ENCODE measurements around the gene PRADC1.

The PRADC1 gene

DNA sequence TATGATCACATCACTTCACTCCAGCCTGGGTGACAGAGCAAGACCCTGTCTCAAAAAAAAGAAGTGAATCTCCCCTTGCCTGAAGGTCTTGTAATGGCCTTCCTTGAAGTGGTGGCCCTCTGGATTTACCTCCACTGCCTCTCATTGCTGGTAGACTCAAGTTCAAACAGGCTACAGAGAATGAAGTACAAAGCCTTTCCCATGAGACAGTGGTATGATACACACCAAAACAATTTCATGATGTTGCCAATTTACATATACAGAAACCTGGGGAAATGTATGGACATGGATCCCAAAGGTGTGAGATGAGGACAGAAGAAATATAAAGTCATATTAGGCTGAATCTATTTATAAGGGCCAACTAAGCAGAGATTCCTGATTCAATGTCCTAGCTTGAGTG, 35.5 kb downstream of the PRADC1 start:
- TF ChIP-seq CTCF (IDR thresholded peaks at IDR 0.05): no peak
- Mint-ChIP-seq H3K9me3 (peaks cover 10% of the 10 kb centered on the region), H3K27me3 (ENCODE audit: low read depth, poor library complexity) (peaks cover 80% of the 10 kb centered on the region), H3K4me3 (no peak overlapping the region), H3K4me1 (no peaks in the 10 kb centered on the region), H3K36me3 (ENCODE audit: low read depth) (no peaks in the 10 kb centered on the region), H3K27ac (no peak overlapping the region)
- DNase-seq: no peak

GRCh38 chr2:73187549-73187948, 45.5 kb downstream of the PRADC1 start:
- H3K9me3 Mint-ChIP-seq: peaks cover 8% of the 10 kb centered on the region
- TF ChIP-seq CTCF (IDR thresholded peaks at IDR 0.05): no peak
- no peak overlapping the region for H3K4me3 Mint-ChIP-seq
- no peaks in the 10 kb centered on the region for H3K4me1 Mint-ChIP-seq
- no peak for DNase-seq
- no peaks in the 10 kb centered on the region for H3K36me3 Mint-ChIP-seq (ENCODE audit: low read depth)
- H3K27ac Mint-ChIP-seq: no peak overlapping the region
- H3K27me3 Mint-ChIP-seq (ENCODE audit: low read depth, poor library complexity): peaks cover 87% of the 10 kb centered on the region

- no peaks in the 10 kb centered on the region for H3K36me3 Mint-ChIP-seq (ENCODE audit: low read depth)
- H3K4me3 Mint-ChIP-seq: no peak overlapping the region
- peaks cover 85% of the 10 kb centered on the region for H3K27me3 Mint-ChIP-seq (ENCODE audit: low read depth, poor library complexity)
- no peak overlapping the region for H3K27ac Mint-ChIP-seq
- no peaks in the 10 kb centered on the region for H3K4me1 Mint-ChIP-seq
- H3K9me3 Mint-ChIP-seq: peaks cover 8% of the 10 kb centered on the region
- no peak for DNase-seq
- TF ChIP-seq CTCF (IDR thresholded peaks at IDR 0.05): no peak
Observed at GRCh38 chr2:73185965-73186364, 47.1 kb downstream of the PRADC1 start.
